ENCODE results near the gene SEPTIN8.

SEPTIN8 gene

DNA sequence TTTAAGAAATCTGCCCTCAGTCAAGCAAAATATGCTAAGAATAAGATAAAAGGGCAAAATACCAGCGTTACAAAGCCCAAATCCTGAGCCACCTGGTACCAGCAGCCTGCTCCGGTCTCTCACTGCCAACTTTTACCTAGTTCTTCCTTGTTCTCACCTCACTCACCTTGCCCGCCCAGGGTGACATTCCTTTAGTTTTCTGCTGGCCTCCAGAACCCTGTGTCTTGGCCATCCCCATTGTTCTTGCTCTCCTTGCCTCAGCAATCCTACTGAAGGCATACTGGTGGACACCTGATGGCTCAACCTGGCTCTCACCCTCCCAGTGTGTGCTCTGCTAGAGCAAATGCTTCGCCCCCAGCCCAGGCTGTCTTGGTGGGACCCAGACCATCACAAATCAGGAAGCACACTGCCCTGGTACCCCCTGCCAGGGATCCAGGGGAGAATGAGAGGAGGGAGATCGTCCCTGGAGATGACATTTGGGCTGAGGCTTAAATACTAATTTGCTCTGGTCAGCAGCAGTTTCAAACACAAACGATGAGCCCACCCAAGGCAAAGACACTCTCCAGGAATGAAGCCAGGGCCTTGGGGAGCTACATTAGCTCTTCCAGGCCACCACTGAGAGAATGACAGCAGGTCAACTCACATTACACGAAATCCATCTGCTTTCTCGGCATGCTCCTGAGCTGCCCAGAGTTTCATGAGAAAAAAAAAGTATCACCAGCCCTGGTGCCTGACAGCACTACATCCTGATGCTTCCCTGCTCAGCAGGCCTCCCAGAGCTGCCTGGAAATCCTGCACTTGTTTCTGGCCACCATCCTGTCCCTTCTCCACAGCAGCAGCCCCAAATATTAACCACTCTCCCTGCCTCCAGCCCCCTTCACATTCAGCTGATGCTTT is 12.2 kb upstream of the SEPTIN8 start:
- no peak overlapping the region for H3K4me3 ChIP-seq (ENCODE audit: low read depth, low read length)
- DNase-seq (ENCODE audit: low read depth), result no peak

DNA sequence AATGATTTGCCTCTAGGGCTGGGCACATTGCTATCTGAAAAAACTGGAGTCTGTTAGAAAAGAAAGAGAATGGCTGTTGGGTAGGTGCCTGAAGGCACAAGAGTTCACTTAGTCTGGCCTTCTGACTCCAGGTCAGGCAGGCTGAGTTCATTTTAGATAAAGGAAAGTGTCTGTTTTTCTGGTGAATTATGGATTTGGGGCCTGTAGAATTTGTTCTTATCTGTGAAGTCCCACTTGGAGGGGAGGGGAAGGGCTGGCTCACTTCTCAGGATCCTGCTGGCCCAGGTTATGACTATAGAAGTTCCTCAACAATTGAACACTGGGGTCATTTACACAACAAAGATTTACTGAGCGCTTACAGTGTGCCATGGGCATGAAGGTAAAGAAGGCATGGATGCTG is 11.5 kb upstream of the SEPTIN8 start:
- H3K4me3 ChIP-seq (ENCODE audit: low read depth, low read length), result no peak overlapping the region
- DNase-seq (ENCODE audit: low read depth), result no peak

DNA sequence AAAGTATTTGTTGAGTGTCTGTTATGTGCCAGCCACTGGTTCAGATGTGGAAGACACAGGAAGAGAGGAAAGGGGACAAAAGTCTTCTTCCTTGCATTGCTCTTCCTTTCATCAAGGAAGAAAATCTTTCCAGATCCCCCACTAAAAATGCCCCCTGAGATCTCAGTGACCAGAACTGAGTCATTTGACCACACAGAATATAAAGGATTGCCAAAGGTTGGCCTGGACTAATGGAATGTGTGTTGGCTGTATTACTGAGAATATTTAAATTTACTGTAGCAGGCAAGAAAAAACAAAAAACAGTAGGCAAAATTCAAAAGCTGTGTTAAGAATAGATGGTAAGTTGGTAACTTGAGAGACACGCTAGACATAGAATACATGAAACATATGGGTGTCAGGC is 10.0 kb upstream of the SEPTIN8 start:
- DNase-seq (ENCODE audit: low read depth), result no peak
- H3K4me3 ChIP-seq (ENCODE audit: low read depth, low read length), result no peak overlapping the region

GRCh38 chr5:132785864-132786263 is 8.8 kb upstream of the SEPTIN8 start:
- H3K4me3 ChIP-seq (ENCODE audit: low read depth, low read length), result no peak overlapping the region
- DNase-seq (ENCODE audit: low read depth), result no peak

DNA sequence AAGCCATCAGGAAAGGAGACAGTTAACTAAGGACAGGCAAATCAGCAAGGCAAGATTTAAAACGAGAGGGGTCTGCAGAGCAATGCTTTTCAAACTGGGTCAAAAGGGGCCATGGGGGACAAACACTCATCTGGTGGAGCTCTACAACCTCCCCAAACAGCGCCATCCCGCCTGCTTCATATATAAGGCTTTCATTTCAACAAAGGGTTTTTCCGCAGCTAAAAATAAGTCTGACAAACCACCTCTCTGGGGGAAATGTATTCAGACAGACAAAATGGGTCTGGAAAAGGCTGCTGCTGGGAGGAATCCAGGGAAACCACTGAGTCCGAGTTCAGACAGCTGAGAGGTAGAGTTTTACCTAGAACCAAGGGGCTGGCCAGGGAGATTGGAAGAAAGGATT is 8.3 kb upstream of the SEPTIN8 start:
- no peak for DNase-seq (ENCODE audit: low read depth)
- no peak overlapping the region for H3K4me3 ChIP-seq (ENCODE audit: low read depth, low read length)

GRCh38 chr5:132782101-132782500 is 5.1 kb upstream of the SEPTIN8 start:
- DNase-seq (ENCODE audit: low read depth), result no peak
- H3K4me3 ChIP-seq (ENCODE audit: low read depth, low read length), result no peak overlapping the region

DNA sequence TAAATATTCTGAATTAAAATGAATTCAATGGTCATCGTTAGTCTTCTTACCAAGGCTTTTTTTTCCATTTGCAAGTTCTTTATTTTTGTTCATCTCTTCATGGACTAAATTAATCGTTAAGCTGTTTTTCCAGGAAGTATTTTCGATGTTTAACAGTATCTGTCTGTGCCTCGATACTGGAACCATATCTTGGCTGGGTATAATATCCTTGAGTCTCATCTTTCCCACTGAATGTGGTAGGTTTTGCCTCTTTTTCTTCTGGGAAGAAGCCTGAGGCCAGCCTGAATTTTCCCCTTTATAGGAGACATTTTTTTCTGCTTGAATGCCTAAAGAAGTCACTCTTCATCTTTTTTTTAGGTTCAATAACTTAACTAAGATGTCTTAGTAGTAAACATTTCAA is 4.0 kb upstream of the SEPTIN8 start:
- no peak for DNase-seq (ENCODE audit: low read depth)
- H3K4me3 ChIP-seq (ENCODE audit: low read depth, low read length), result no peak overlapping the region

- DNase-seq (ENCODE audit: low read depth), result no peak
- no peak overlapping the region for H3K4me3 ChIP-seq (ENCODE audit: low read depth, low read length)
Observed at GRCh38 chr5:132780577-132780976, 3.5 kb upstream of the SEPTIN8 start.

- no peak overlapping the region for H3K4me3 ChIP-seq (ENCODE audit: low read depth, low read length)
- DNase-seq (ENCODE audit: low read depth), result no peak
Observed at GRCh38 chr5:132779961-132780360, 2.9 kb upstream of the SEPTIN8 start.

DNA sequence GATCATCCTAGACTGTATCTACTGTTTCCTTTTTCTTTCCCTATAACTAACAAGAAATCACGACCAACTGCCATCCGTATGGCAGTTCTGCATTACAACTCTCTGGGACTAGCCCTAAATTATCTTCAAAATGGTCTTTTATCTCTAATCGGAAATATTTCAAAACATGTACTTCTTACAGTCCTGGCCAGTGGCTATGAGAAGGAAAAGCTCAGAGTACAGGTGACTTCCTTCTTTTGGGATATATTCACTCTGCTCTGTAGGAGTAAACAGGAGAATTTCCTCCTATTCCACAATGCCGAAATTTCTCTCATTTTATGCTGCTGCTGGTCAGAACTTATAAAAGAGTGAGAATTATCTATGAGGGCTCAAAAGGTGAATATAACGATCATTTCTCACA is 1.8 kb upstream of the SEPTIN8 start:
- no peak overlapping the region for H3K4me3 ChIP-seq (ENCODE audit: low read depth, low read length)
- DNase-seq (ENCODE audit: low read depth), result no peak

DNA sequence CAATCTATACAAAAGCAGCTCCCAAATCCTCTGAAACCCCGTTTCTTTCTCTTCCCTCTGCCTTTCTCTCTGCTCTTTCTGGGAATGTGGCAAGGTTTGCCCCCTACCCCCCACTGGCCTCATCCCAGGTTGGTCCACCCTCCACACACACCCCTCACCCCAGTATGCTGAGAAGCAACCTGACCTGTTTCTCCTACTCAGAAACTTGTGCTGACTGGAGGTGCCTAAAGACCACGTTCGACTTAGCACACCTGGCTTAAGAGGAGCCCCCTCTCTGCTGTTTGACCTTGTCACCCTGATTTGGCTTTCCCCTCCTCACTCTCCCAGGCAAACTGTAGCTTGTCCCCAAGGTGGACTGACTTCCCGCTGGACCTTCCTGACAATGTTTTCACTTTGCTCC is 1.1 kb upstream of the SEPTIN8 start:
- H3K4me3 ChIP-seq (ENCODE audit: low read depth, low read length), result peak overlapping the region; percentile 74
- no peak for DNase-seq (ENCODE audit: low read depth)

DNA sequence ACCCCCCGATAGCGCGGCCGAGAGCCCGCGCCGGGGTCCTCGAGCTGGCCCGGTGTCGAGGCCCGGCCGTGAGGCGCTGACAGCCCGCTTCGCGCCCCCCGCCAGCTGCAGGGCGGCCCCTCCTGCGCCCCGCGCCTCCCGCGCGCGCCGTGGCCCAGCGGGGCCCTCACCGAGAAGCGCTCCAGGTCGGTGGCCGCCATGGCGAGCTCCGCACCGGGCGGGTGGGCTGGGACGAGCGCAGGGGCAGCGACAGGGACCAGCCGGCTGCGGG is 166 bp downstream of the SEPTIN8 start:
- H3K4me3 ChIP-seq (ENCODE audit: low read depth, low read length), result peak overlapping the region; percentile 74
- no peak for DNase-seq (ENCODE audit: low read depth)

DNA sequence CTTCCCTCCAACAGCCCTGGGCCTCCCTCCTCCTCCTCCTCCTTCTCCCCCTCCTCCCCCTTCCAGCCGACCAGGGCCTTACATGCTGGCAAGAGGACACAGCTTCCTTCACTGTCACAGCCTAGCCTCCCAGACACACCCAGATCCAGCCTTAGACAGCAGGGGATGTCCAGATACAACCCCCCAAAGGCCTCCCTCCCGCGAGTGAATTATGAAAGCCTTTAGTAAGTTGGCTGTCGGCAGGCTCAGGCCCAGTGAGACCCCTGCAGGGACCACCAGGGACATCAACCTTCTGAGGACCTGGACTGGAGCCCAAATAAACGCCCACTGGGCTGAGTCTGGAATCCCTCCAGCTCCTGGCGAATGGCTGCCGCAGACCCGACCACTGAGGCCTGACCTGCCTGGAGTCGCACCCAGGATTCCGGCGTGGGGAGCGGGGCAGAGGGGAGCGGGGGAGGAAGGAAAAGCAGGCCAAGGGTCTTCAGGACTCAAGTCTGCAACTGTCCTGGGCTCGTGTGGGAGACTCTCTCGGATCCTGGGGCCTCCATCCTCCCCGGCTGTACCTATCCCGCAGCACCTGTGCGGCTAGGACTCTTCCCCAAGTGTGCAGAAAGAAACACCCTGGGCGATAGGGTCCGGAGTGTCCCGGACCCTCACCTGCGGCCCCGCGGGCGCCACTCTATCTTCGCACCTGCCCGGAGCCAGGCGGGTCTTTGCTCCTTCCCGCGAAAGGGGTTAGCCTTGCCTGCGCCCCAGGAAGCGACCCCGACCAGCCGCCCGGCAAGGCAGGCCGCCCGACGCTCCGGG is 705 bp downstream of the SEPTIN8 start:
- no peak for DNase-seq (ENCODE audit: low read depth)
- H3K4me3 ChIP-seq (ENCODE audit: low read depth, low read length), result peak overlapping the region; percentile 74

GRCh38 chr5:132775476-132775961 is 1.5 kb downstream of the SEPTIN8 start:
- peak overlapping the region; percentile 74 for H3K4me3 ChIP-seq (ENCODE audit: low read depth, low read length)

GRCh38 chr5:132774896-132775295 is 2.1 kb downstream of the SEPTIN8 start:
- DNase-seq (ENCODE audit: low read depth), result no peak
- no peak overlapping the region for H3K4me3 ChIP-seq (ENCODE audit: low read depth, low read length)

More at GRCh38 chr5:132775476-132775961, 1.5 kb downstream of the SEPTIN8 start:
- no peak for DNase-seq (ENCODE audit: low read depth)

DNA sequence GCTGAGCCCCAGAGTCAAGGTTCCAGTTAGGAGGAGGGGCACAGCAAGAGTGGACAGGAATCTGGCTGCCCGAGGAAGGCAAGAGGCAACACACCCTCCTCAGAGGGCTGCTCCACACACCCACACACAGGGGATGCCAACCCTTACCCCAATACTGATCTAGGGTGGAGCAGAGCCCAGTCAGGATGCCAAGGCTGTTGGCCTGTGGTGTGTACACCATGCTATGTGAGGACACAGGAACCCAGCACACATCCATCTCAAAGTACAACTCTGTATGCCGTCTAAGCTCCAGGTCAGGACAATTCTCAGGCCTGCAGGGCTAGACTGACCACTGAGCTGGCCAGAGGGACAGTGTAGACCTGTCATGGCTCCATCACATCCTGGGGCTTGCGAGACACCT is 2.6 kb downstream of the SEPTIN8 start:
- no peak overlapping the region for H3K4me3 ChIP-seq (ENCODE audit: low read depth, low read length)
- no peak for DNase-seq (ENCODE audit: low read depth)

- H3K4me3 ChIP-seq (ENCODE audit: low read depth, low read length), result no peak overlapping the region
- DNase-seq (ENCODE audit: low read depth), result no peak
Observed at GRCh38 chr5:132773601-132774355, 3.3 kb downstream of the SEPTIN8 start.

DNA sequence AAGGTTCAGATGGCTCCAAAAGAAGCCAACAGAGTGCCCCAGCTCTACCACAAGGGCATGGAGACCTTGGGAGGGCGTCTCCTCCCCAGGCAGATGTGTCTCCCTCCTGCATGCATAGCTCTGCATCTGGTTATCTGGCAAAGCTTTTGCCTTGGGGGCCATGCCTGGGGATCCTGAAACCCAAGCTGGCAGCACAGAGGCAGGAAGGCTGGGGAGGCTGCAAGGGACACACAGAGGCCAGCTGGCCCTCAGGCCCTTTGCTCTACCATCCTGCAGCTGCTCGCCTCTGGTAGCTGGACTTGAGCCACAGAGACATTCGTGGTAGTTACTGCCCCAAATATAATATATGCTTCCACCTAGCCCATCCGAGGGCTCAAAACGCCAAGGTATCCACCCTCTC is 3.9 kb downstream of the SEPTIN8 start:
- no peak for DNase-seq (ENCODE audit: low read depth)
- H3K4me3 ChIP-seq (ENCODE audit: low read depth, low read length), result no peak overlapping the region

- no peak overlapping the region for H3K4me3 ChIP-seq (ENCODE audit: low read depth, low read length)
- no peak for DNase-seq (ENCODE audit: low read depth)
Observed at GRCh38 chr5:132772291-132773070, 4.6 kb downstream of the SEPTIN8 start.

Measured in skeletal muscle cell (primary cell).